HepG2 (cell line): ENCODE results near the gene PRMT5. TPM values are rescaled to one million over a fixed set of nuclear protein-coding genes. Genes with fewer than 3 reads are reported as not detected.

Source experiments
- ATAC-seq: fragments of 200-7000 bp; cut with Tn5 transposase; 3 replicates; pipeline ENCODE4 v1.9.1; 2020; ENCODE audit warnings: mild to moderate bottlenecking, moderate library complexity
- BruUV-seq: library from RNA; stranded (reverse); fragments of 400-500 nt; replicated peaks from 2 replicates; lab custom pipeline; 2021; lab: Mats Ljungman, UMichigan
- CTCF ChIA-PET: fragments of 300-600 bp; formaldehyde crosslinking; extraction: SDS; loops from one replicate; lab custom pipeline; 2021; ENCODE audit warnings: low total read pairs, inconsistent platforms, low intra/inter-chr PET ratio; lab: Yijun Ruan, JAX
- POLR2A ChIA-PET: fragments of 350-600 bp; sonication (Branson Sonifier 250); formaldehyde crosslinking; loops from one replicate; lab custom pipeline; 2020; ENCODE audit warnings: antibody characterized with exemption, inconsistent platforms; lab: Yijun Ruan, JAX
- DNase-seq: peaks from one replicate; pipeline ENCODE4 v3.0.0-alpha.2; 2015; ENCODE audit warnings: low spot score
- FAIRE-seq: peaks from 3 replicates; lab custom pipeline; 2011; peaks lifted over from hg19 to GRCh38; lab: Jason Lieb, UNC
- H2AFZ ChIP-seq: one replicate; pipeline ENCODE4 v1.6.1; 2011; ENCODE audit warnings: low read length, inconsistent platforms
- H3K27ac ChIP-seq: fragments of 300-600 bp; 3 replicates; pipeline ENCODE4 v1.8.0; 2011; ENCODE audit warnings: mixed run types, mild to moderate bottlenecking, mixed read lengths, low read length, inconsistent platforms; ENCODE audit not compliant: insufficient read depth; ENCODE audit errors: extremely low read length
- H3K27me3 ChIP-seq, 2 experiments: fragments of 200-600 bp in 1 of 2; 2 replicates in 1 of 2; 3 replicates in 1 of 2; pipeline versions ENCODE4 v1.6.0 to v1.8.0; 2011; ENCODE audit warnings: low read length in 2 of 2, mild to moderate bottlenecking in 2 of 2, moderate library complexity in 2 of 2, inconsistent platforms in 1 of 2; ENCODE audit not compliant: insufficient read depth in 2 of 2, control insufficient read depth in 1 of 2
- H3K36me3 ChIP-seq, 2 experiments: fragments of 200-600 bp in 1 of 2; replicated peaks in 1 of 2; 2 replicates in 1 of 2; 3 replicates in 1 of 2; pipeline versions ENCODE4 v1.5.1 to v1.8.0; 2011; ENCODE audit warnings: low read length in 2 of 2, inconsistent platforms in 1 of 2; ENCODE audit not compliant: insufficient read depth in 2 of 2, control insufficient read depth in 1 of 2
- H3K4me1 ChIP-seq: 2 replicates; pipeline ENCODE4 v1.5.1; 2012; ENCODE audit warnings: low read length, inconsistent platforms; ENCODE audit not compliant: insufficient read depth
- H3K4me2 ChIP-seq: 2 replicates; pipeline ENCODE4 v1.6.0; 2011; ENCODE audit warnings: low read depth, low read length, inconsistent platforms
- H3K4me3 ChIP-seq, 3 experiments: fragments of 200-600 bp in 1 of 3; sonication (generic), shearing (Covaris generic) in 1 of 3; replicated peaks in 1 of 3; 2 replicates each; pipeline ENCODE4 v1.5.1; 2011 to 2016; ENCODE audit warnings: low read length in 3 of 3, inconsistent platforms in 2 of 3, low read depth in 2 of 3, mild to moderate bottlenecking in 2 of 3, control low read depth in 1 of 3, mixed read lengths in 1 of 3; ENCODE audit not compliant: insufficient read depth in 1 of 3
- H3K79me2 ChIP-seq: one replicate; pipeline ENCODE4 v1.6.1; 2011; ENCODE audit warnings: low read length, inconsistent platforms; ENCODE audit not compliant: insufficient read depth
- H3K9ac ChIP-seq: 2 replicates; pipeline ENCODE4 v1.6.0; 2011; ENCODE audit warnings: mild to moderate bottlenecking, low read depth, low read length, inconsistent platforms; ENCODE audit not compliant: insufficient read depth
- H3K9me3 ChIP-seq: 2 replicates; pipeline ENCODE4 v1.5.1; 2012; ENCODE audit warnings: mild to moderate bottlenecking, low read length
- H4K20me1 ChIP-seq: 2 replicates; pipeline ENCODE4 v1.6.0; 2011; ENCODE audit warnings: inconsistent platforms, mild to moderate bottlenecking, low read length, moderate library complexity; ENCODE audit not compliant: insufficient read depth
- AKAP8 ChIP-seq: sonication (generic); formaldehyde crosslinking; IDR thresholded peaks from 2 replicates; pipeline ENCODE4 v1.5.1; 2020; ENCODE audit warnings: mild to moderate bottlenecking, missing genetic modification reagents
- GABPB1 ChIP-seq: IDR thresholded peaks from 2 replicates; pipeline ENCODE4 v1.6.1; 2016; ENCODE audit warnings: mild to moderate bottlenecking, missing genetic modification reagents, moderate library complexity, missing compliant biosample characterization
- MIER3 ChIP-seq: IDR thresholded peaks from 2 replicates; pipeline ENCODE4 v1.6.1; 2016; ENCODE audit warnings: missing compliant biosample characterization, borderline replicate concordance
- PBX3 ChIP-seq: sonication (generic); formaldehyde crosslinking; IDR thresholded peaks from 2 replicates; pipeline ENCODE4 v1.8.1; 2023; ENCODE audit warnings: missing genetic modification reagents, inconsistent platforms, borderline replicate concordance
- PHF21A ChIP-seq: sonication (generic); formaldehyde crosslinking; IDR thresholded peaks from 2 replicates; pipeline ENCODE4 v1.5.0; 2020; ENCODE audit warnings: mild to moderate bottlenecking, missing genetic modification reagents
- POLR2A ChIP-seq, 2 experiments: IDR thresholded peaks; 2 replicates each; pipeline ENCODE4 v1.6.1; 2011; ENCODE audit warnings: low read depth in 2 of 2, low read length in 2 of 2, mild to moderate bottlenecking in 1 of 2, moderate library complexity in 1 of 2; ENCODE audit not compliant: insufficient read depth in 1 of 2
- RFXANK ChIP-seq: IDR thresholded peaks from 2 replicates; pipeline ENCODE4 v1.6.1; 2016
- SRSF9 ChIP-seq: fragments of 200-400 bp; formaldehyde crosslinking; IDR thresholded peaks from 2 replicates; pipeline ENCODE4 v1.6.1; 2018; ENCODE audit warnings: borderline replicate concordance, mild to moderate bottlenecking, low read depth, low read length; ENCODE audit not compliant: insufficient read depth, poor library complexity, severe bottlenecking
- TAF1 ChIP-seq: sonication (generic); formaldehyde crosslinking; IDR thresholded peaks from 2 replicates; pipeline ENCODE4 v1.4.0; 2020; ENCODE audit warnings: missing genetic modification reagents
- TFDP2 ChIP-seq: sonication (generic); formaldehyde crosslinking; IDR thresholded peaks from 2 replicates; pipeline ENCODE4 v1.4.0; 2020; ENCODE audit warnings: missing genetic modification reagents
- ZFP1 ChIP-seq: IDR thresholded peaks from 2 replicates; pipeline ENCODE4 v1.6.1; 2016
- ZMYM4 ChIP-seq: sonication (generic); formaldehyde crosslinking; IDR thresholded peaks from 2 replicates; pipeline ENCODE4 v1.8.1; 2023; ENCODE audit warnings: mild to moderate bottlenecking, missing genetic modification reagents
- ZNF225 ChIP-seq: sonication (generic); formaldehyde crosslinking; IDR thresholded peaks from 2 replicates; pipeline ENCODE4 v1.4.0; 2020; ENCODE audit warnings: mild to moderate bottlenecking, missing genetic modification reagents
- ZNF292 ChIP-seq: sonication (generic); formaldehyde crosslinking; IDR thresholded peaks from 2 replicates; pipeline ENCODE4 v1.8.1; 2022; ENCODE audit warnings: mild to moderate bottlenecking, low read depth, missing genetic modification reagents, borderline replicate concordance
- ZNF335 ChIP-seq: sonication (generic); formaldehyde crosslinking; IDR thresholded peaks from 2 replicates; pipeline ENCODE4 v1.4.0; 2020; ENCODE audit warnings: missing genetic modification reagents
- ZNF510 ChIP-seq: sonication (generic); formaldehyde crosslinking; IDR thresholded peaks from 2 replicates; pipeline ENCODE4 v1.4.0; 2020; ENCODE audit warnings: low read depth, mild to moderate bottlenecking, missing genetic modification reagents
- ZNF556 ChIP-seq: sonication (generic); formaldehyde crosslinking; IDR thresholded peaks from 2 replicates; pipeline ENCODE4 v1.4.0; 2020; ENCODE audit warnings: mild to moderate bottlenecking, missing genetic modification reagents, borderline replicate concordance
- ZNF747 ChIP-seq: sonication (generic); formaldehyde crosslinking; IDR thresholded peaks from 2 replicates; pipeline ENCODE4 v1.8.1; 2023; ENCODE audit warnings: missing genetic modification reagents, mild to moderate bottlenecking, borderline replicate concordance
- WGBS: methylation state at CpG from one replicate; pipeline ENCODE4 v1.1.6; 2017; ENCODE audit warnings: low lambda C conversion rate; 5-methylcytosine and 5-hydroxymethylcytosine counted together
- in situ Hi-C: cut with HindIII; loops from 2 replicates; pipeline ENCODE4 v1.10.0; 2017; ENCODE audit warnings: low pct_unique_long_range_greater_than_20kb; ENCODE audit not compliant: extremely low pct_ligation_motif_present
- intact Hi-C: fragments of 100-400 bp; cut with micrococcal nuclease; formaldehyde crosslinking; loops from one replicate; pipeline ENCODE4 v1.10.0; 2022; ENCODE audit not compliant: unreplicated experiment
- polyA plus RNA-seq, 8 experiments: library from polyadenylated mRNA; depleted of rRNA in 3 of 8; stranded (reverse) in 7 of 8; unstranded in 1 of 8; fragments of >200 nt; fragmentation: Illumina TruSeq in 4 of 8; extraction: Trizol in 4 of 8; gene quantifications; 2 replicates each; pipeline versions ENCODE4 v1.2.1 to v1.2.3, GENCODE V29; 2011 to 2016; ENCODE audit warnings: low read depth in 4 of 8, missing spikeins in 1 of 8, mixed read lengths in 1 of 8; ENCODE audit not compliant: insufficient read depth in 1 of 8
- total RNA-seq, 5 experiments: library from RNA; depleted of rRNA; stranded (reverse); fragments of >200 nt; fragmentation: Illumina TruSeq; extraction: Trizol; gene quantifications; 2 replicates each; pipeline ENCODE4 v1.2.3, GENCODE V29; 2016; ENCODE audit warnings: low read depth in 1 of 5
- TF ChIP-seq, protein P1 (sequence below): IDR thresholded peaks from 2 replicates; pipeline ENCODE4 v1.6.1; 2016; ENCODE audit warnings: missing compliant biosample characterization, missing genetic modification reagents, borderline replicate concordance

PRMT5 gene
- total and polyA plus RNA-seq, 2 of the 13 experiments (the other 11 are each of a cell fraction or from before 2014, with no cell fraction given) = 210 to 354 TPM

GRCh38 chr14:22976620-22977433, 47.7 kb upstream of the PRMT5 start:
- peak overlapping the region; percentile 92 for H3K4me2 ChIP-seq
- DNase-seq (peak; percentile 99), ATAC-seq (peak; percentile 12), FAIRE-seq (peak; percentile 96)
- peaks cover 22% of the 10 kb centered on the region for H4K20me1 ChIP-seq
- H3K79me2 ChIP-seq = peaks cover 74% of the 10 kb centered on the region
- no peak overlapping the region for H2AFZ ChIP-seq
- no peaks in the 10 kb centered on the region; a peak in 1 of 5 replicates for H3K27me3 ChIP-seq
- H3K9me3 ChIP-seq = no peaks in the 10 kb centered on the region
- POLR2A ChIA-PET = interaction anchor here (0.7 to 26.8 kb wide), 62 partner anchors 0 to 1863 kb away, joined by 3 to 1670 read pairs (median 6); partner anchors contain the start of genes ACIN1, AJUBA, BCL2L2 and C14orf119
- H3K36me3 ChIP-seq = peaks cover 36 to 56% of the 10 kb centered on the region in 2 experiments
- intact Hi-C loops = loop anchor here (2.0 kb wide), 1 partner anchor 48 kb away; the partner anchor contains the start of gene PRMT5
- peak overlapping the region; percentile 90 for H3K9ac ChIP-seq
- peaks cover 84% of the 10 kb centered on the region for H3K4me1 ChIP-seq
- CTCF ChIA-PET = interaction anchor here (0.8 to 1.1 kb wide), 3 partner anchors 10 to 79 kb away, joined by 3 to 6 read pairs (median 4); no protein-coding TSS in a partner anchor
- BruUV-seq = TSS peak; percentile 69
- peak overlapping the region; percentile 23 to 59 (median 29) for H3K4me3 ChIP-seq
- peak overlapping the region; percentile 97 for H3K27ac ChIP-seq
- 4% methylated on average over 6 of the region's 6 CpGs for WGBS
- in situ Hi-C loops = no loop called here
- no peak for TF ChIP-seq PHF21A
- TF ChIP-seq AKAP8 (CRISPR knock-in tag) = peak; percentile 88
- TF ChIP-seq ZNF335 = peak; percentile 80
- TF ChIP-seq ZNF510 (CRISPR knock-in tag) = peak; percentile 23
- no peak for TF ChIP-seq PBX3 (CRISPR knock-in tag)
- TF ChIP-seq ZNF556 (CRISPR knock-in tag) = peak; percentile 95
- peak; percentile 98 for TF ChIP-seq ZNF747 (CRISPR knock-in tag)
- TF ChIP-seq RFXANK (CRISPR knock-in tag) = peak; percentile 59
- no peak for TF ChIP-seq SRSF9
- TF ChIP-seq TFDP2 (CRISPR knock-in tag) = peak; percentile 82
- peak; percentile 74 for TF ChIP-seq TAF1 (CRISPR knock-in tag)
- TF ChIP-seq POLR2A (IDR thresholded peaks at IDR 0.05; ENCODE audit: insufficient read depth in 1 of 2, low read depth in 2 of 2, low read length in 2 of 2) = peak in 1 of 2 experiments; percentile 84; a peak in 2 of 4 replicates
- peak; percentile 85 for TF ChIP-seq ZFP1 (CRISPR knock-in tag)
- TF ChIP-seq ZNF225 (CRISPR knock-in tag) = no peak
- TF ChIP-seq MIER3 = peak; percentile 98
- TF ChIP-seq, protein P1, sequence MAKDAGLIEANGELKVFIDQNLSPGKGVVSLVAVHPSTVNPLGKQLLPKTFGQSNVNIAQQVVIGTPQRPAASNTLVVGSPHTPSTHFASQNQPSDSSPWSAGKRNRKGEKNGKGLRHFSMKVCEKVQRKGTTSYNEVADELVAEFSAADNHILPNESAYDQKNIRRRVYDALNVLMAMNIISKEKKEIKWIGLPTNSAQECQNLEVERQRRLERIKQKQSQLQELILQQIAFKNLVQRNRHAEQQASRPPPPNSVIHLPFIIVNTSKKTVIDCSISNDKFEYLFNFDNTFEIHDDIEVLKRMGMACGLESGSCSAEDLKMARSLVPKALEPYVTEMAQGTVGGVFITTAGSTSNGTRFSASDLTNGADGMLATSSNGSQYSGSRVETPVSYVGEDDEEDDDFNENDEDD = peak; percentile 19; the same call in 1 of the 2 replicates
- no peak for TF ChIP-seq ZMYM4 (CRISPR knock-in tag)
- peak; percentile 54 for TF ChIP-seq GABPB1 (CRISPR knock-in tag)
- TF ChIP-seq ZNF292 = peak; percentile 64
